Mucosa of rectum (tissue), 2 donors: ENCODE measurements around the gene BRF1.

Source experiments
- H3K27ac ChIP-seq, 2 donors: one replicate each; pipeline ENCODE4 v1.7.0; 2013; ENCODE audit warnings: inconsistent platforms in 2 of 2, low read depth in 2 of 2, low read length in 2 of 2
- H3K27me3 ChIP-seq, 2 donors: one replicate each; pipeline ENCODE4 v1.7.0; 2013; ENCODE audit warnings: low read length in 2 of 2; ENCODE audit not compliant: control insufficient read depth in 2 of 2, insufficient read depth in 2 of 2
- H3K36me3 ChIP-seq, 2 donors: one replicate each; pipeline ENCODE4 v1.7.0; 2013; ENCODE audit warnings: low read length in 2 of 2; ENCODE audit not compliant: control insufficient read depth in 2 of 2, insufficient read depth in 2 of 2
- H3K4me1 ChIP-seq, 2 donors: one replicate each; pipeline ENCODE4 v1.7.0; 2013; ENCODE audit warnings: low read length in 2 of 2, mild to moderate bottlenecking in 1 of 2; ENCODE audit not compliant: control insufficient read depth in 2 of 2, insufficient read depth in 2 of 2
- H3K4me3 ChIP-seq, 2 donors: one replicate each; pipeline ENCODE4 v1.7.0; 2013; ENCODE audit warnings: low read length in 2 of 2
- H3K9ac ChIP-seq, 2 donors: one replicate each; pipeline ENCODE4 v1.7.0; 2013; ENCODE audit warnings: low read length in 2 of 2, low read depth in 1 of 2, mild to moderate bottlenecking in 1 of 2
- H3K9me3 ChIP-seq, 2 donors: one replicate each; pipeline ENCODE4 v1.7.0; 2013; ENCODE audit warnings: low read length in 2 of 2; ENCODE audit not compliant: control insufficient read depth in 2 of 2
- donor health status: healthy.
- donor health status: Normal muscosa, but diverticular disease.

Gene BRF1

GRCh38 chr14:105198588-105198987, 102.2 kb downstream of the BRF1 start:
- Histone ChIP-seq H3K4me3 (no peak overlapping the region), H3K9me3 (no peaks in the 10 kb centered on the region), H3K27me3 (peaks cover 40 to 42% of the 10 kb centered on the region in 2 donors), H3K36me3 (no peaks in the 10 kb centered on the region), H3K4me1 (peaks cover 0 to 2% of the 10 kb centered on the region in 2 donors), H3K9ac (no peak overlapping the region), H3K27ac (peak overlapping the region in 1 of 2 donors; percentile 16)

GRCh38 chr14:105197211-105197641, 103.6 kb downstream of the BRF1 start:
- H3K4me1 ChIP-seq: no peaks in the 10 kb centered on the region
- H3K9ac ChIP-seq: no peak overlapping the region
- peaks cover 37 to 39% of the 10 kb centered on the region in 2 donors for H3K27me3 ChIP-seq
- H3K4me3 ChIP-seq: no peak overlapping the region
- H3K9me3 ChIP-seq: no peaks in the 10 kb centered on the region
- H3K27ac ChIP-seq: no peak overlapping the region
- no peaks in the 10 kb centered on the region for H3K36me3 ChIP-seq

- Histone ChIP-seq H3K27me3 (peaks cover 35 to 37% of the 10 kb centered on the region in 2 donors), H3K4me3 (no peak overlapping the region), H3K27ac (peak overlapping the region in 1 of 2 donors; percentile 58), H3K36me3 (no peaks in the 10 kb centered on the region), H3K9me3 (no peaks in the 10 kb centered on the region), H3K9ac (no peak overlapping the region), H3K4me1 (no peaks in the 10 kb centered on the region)
These were observed 104.4 kb downstream of the BRF1 start for GRCh38 chr14:105196265-105196960.

GRCh38 chr14:105195522-105196264, 105.1 kb downstream of the BRF1 start:
- no peaks in the 10 kb centered on the region for H3K9me3 ChIP-seq
- H3K36me3 ChIP-seq: no peaks in the 10 kb centered on the region
- H3K9ac ChIP-seq: no peak overlapping the region
- no peak overlapping the region for H3K4me3 ChIP-seq
- H3K4me1 ChIP-seq: no peaks in the 10 kb centered on the region
- peaks cover 30 to 34% of the 10 kb centered on the region in 2 donors for H3K27me3 ChIP-seq
- peak overlapping the region in 1 of 2 donors; percentile 58 for H3K27ac ChIP-seq

- Histone ChIP-seq H3K4me3 (no peak overlapping the region), H3K4me1 (no peaks in the 10 kb centered on the region), H3K9me3 (no peaks in the 10 kb centered on the region), H3K9ac (no peak overlapping the region), H3K27ac (no peak overlapping the region), H3K27me3 (peaks cover 29% of the 10 kb centered on the region in 2 donors), H3K36me3 (no peaks in the 10 kb centered on the region)
These were observed 105.8 kb downstream of the BRF1 start for GRCh38 chr14:105195051-105195450.

- Histone ChIP-seq H3K36me3 (no peaks in the 10 kb centered on the region), H3K27me3 (peaks cover 23 to 29% of the 10 kb centered on the region in 2 donors), H3K4me3 (no peak overlapping the region), H3K4me1 (no peaks in the 10 kb centered on the region), H3K9ac (no peak overlapping the region), H3K27ac (no peak overlapping the region), H3K9me3 (no peaks in the 10 kb centered on the region)
These were observed 106.7 kb downstream of the BRF1 start for GRCh38 chr14:105193916-105194782.

- Histone ChIP-seq H3K4me3 (no peak overlapping the region), H3K36me3 (no peaks in the 10 kb centered on the region), H3K27me3 (peaks cover 21 to 29% of the 10 kb centered on the region in 2 donors), H3K9ac (no peak overlapping the region), H3K4me1 (no peaks in the 10 kb centered on the region), H3K9me3 (no peaks in the 10 kb centered on the region), H3K27ac (no peak overlapping the region)
These were observed 107.7 kb downstream of the BRF1 start for GRCh38 chr14:105192866-105193731.

- Histone ChIP-seq H3K27me3 (peaks cover under 1 to 2% of the 10 kb centered on the region in 2 donors), H3K36me3 (no peaks in the 10 kb centered on the region), H3K9ac (no peak overlapping the region), H3K27ac (no peak overlapping the region), H3K9me3 (no peaks in the 10 kb centered on the region), H3K4me3 (no peak overlapping the region), H3K4me1 (no peaks in the 10 kb centered on the region)
These were observed 112.8 kb downstream of the BRF1 start for GRCh38 chr14:105187935-105188524.

GRCh38 chr14:105187116-105187515, 113.7 kb downstream of the BRF1 start:
- Histone ChIP-seq H3K36me3 (no peaks in the 10 kb centered on the region), H3K4me1 (no peaks in the 10 kb centered on the region), H3K27me3 (peaks cover 0 to 2% of the 10 kb centered on the region in 2 donors), H3K9ac (no peak overlapping the region), H3K9me3 (no peaks in the 10 kb centered on the region), H3K4me3 (no peak overlapping the region), H3K27ac (no peak overlapping the region)
